ENCODE results near the gene CLP1.

The CLP1 gene

DNA sequence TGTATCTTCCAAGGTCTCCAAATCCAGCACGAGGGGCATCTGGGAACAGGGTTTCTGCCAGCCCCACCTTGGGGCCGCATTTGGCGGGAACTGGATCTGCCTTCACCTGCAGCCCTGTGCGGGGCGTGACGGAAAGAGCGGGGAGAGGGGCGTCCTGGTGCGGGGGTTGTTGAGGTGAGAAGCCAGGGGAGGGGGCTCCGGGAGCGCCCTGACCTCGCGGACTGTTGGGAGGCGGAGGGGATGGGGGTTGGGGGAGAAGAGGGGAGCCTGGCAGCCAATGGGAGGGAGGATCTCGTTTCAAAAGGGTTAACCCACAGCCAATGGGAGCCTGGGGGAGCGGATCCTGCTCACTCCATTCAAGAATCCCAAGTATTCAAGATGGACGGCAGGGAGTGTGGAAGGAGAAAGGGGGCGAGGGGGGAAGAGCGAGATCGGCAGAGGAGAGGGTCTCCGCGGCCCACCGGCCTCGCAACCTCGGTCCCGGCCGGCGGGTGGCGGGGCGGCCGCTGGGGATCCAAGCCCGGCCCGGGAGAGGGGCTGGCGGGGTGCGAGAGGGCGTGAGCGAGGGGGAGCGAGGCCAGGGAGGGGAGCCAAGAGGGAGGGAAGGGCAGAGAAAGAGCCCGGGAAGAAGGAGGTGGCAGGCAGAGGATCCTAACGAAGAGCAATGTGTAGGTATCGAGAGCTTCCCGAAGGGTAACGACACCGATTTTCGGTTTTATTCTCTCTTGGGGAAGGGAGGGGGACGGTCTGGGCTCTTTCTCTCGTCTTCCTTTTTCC is 19.4 kb upstream of the CLP1 start:
- H3K9me3 ChIP-seq (ENCODE audit: control insufficient read depth, insufficient read depth, low read length): no peaks in the 10 kb centered on the region
- H3F3A ChIP-seq (ENCODE audit: control insufficient read depth, insufficient read depth): no peaks in the 10 kb centered on the region
- no peak overlapping the region for H3K27ac ChIP-seq (ENCODE audit: low read depth, low read length)
- H3K4me1 ChIP-seq (ENCODE audit: control insufficient read depth, low read length): no peaks in the 10 kb centered on the region
- H3K36me3 ChIP-seq (ENCODE audit: control insufficient read depth, low read length): no peaks in the 10 kb centered on the region
- TF ChIP-seq EZH2phosphoT487 (IDR thresholded peaks at IDR 0.05; ENCODE audit: borderline replicate concordance, low read length) (no peak), CTCF (IDR thresholded peaks at IDR 0.05; ENCODE audit: low read depth, low read length, poor library complexity, severe bottlenecking) (no peak)
- no peaks in the 10 kb centered on the region for H3K9me2 ChIP-seq (replicated peaks; ENCODE audit: control insufficient read depth, low read length)
- H3K79me2 ChIP-seq (ENCODE audit: control insufficient read depth, low read length): no peaks in the 10 kb centered on the region
- H3K27me3 ChIP-seq (ENCODE audit: control insufficient read depth, low read length): peaks cover 30% of the 10 kb centered on the region
- H4K20me1 ChIP-seq (ENCODE audit: control insufficient read depth, insufficient read depth, low read depth, low read length): no peaks in the 10 kb centered on the region
- H3K4me3 ChIP-seq (ENCODE audit: low read length): no peak overlapping the region
- no peak overlapping the region for H3K4me2 ChIP-seq (ENCODE audit: low read length)

DNA sequence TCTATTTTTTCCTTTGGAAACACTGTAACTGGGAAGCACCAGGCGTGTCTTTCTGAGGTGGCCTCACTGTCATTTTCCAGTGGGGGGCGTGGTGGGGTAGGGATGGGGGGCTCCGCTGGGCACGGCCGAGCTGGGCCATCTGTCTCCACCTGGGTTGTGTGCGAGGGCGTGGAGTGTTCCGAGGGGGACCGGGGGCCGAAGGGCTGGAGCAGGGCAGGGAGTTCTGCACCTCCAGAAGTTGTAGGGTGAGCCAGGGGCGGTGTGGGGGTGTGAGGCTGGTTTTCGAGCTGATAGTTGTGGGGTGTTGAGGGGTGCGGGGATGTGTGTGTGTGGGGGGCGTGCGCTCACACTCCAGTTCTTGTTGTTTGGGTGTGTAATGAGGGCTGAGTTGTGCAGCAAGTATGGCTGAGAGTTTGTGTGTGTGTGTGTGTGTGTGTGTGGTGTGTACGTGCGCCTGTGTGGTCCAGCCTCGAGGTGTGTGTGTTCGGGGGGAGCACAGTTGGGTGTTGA is 18.7 kb upstream of the CLP1 start:
- H3K9me3 ChIP-seq (ENCODE audit: control insufficient read depth, insufficient read depth, low read length): no peaks in the 10 kb centered on the region
- no peaks in the 10 kb centered on the region for H3K4me1 ChIP-seq (ENCODE audit: control insufficient read depth, low read length)
- H3K79me2 ChIP-seq (ENCODE audit: control insufficient read depth, low read length): no peaks in the 10 kb centered on the region
- TF ChIP-seq EZH2phosphoT487 (IDR thresholded peaks at IDR 0.05; ENCODE audit: borderline replicate concordance, low read length) (no peak), CTCF (IDR thresholded peaks at IDR 0.05; ENCODE audit: low read depth, low read length, poor library complexity, severe bottlenecking) (no peak)
- no peak overlapping the region for H3K4me3 ChIP-seq (ENCODE audit: low read length)
- no peak overlapping the region for H3K27ac ChIP-seq (ENCODE audit: low read depth, low read length)
- no peaks in the 10 kb centered on the region for H3K36me3 ChIP-seq (ENCODE audit: control insufficient read depth, low read length)
- H3K9me2 ChIP-seq (replicated peaks; ENCODE audit: control insufficient read depth, low read length): no peaks in the 10 kb centered on the region
- H3K27me3 ChIP-seq (ENCODE audit: control insufficient read depth, low read length): peaks cover 30% of the 10 kb centered on the region
- no peaks in the 10 kb centered on the region for H3F3A ChIP-seq (ENCODE audit: control insufficient read depth, insufficient read depth)
- no peaks in the 10 kb centered on the region for H4K20me1 ChIP-seq (ENCODE audit: control insufficient read depth, insufficient read depth, low read depth, low read length)
- H3K4me2 ChIP-seq (ENCODE audit: low read length): no peak overlapping the region

GRCh38 chr11:57639321-57640067 is 18.1 kb upstream of the CLP1 start:
- no peak overlapping the region for H3K27ac ChIP-seq (ENCODE audit: low read depth, low read length)
- H3K4me3 ChIP-seq (ENCODE audit: low read length): no peak overlapping the region
- H3K4me2 ChIP-seq (ENCODE audit: low read length): no peak overlapping the region
- no peaks in the 10 kb centered on the region for H3K9me2 ChIP-seq (replicated peaks; ENCODE audit: control insufficient read depth, low read length)
- H3K79me2 ChIP-seq (ENCODE audit: control insufficient read depth, low read length): no peaks in the 10 kb centered on the region
- H3K4me1 ChIP-seq (ENCODE audit: control insufficient read depth, low read length): no peaks in the 10 kb centered on the region
- H3K36me3 ChIP-seq (ENCODE audit: control insufficient read depth, low read length): no peaks in the 10 kb centered on the region
- H3F3A ChIP-seq (ENCODE audit: control insufficient read depth, insufficient read depth): no peaks in the 10 kb centered on the region
- H3K27me3 ChIP-seq (ENCODE audit: control insufficient read depth, low read length): peaks cover 28% of the 10 kb centered on the region
- TF ChIP-seq EZH2phosphoT487 (IDR thresholded peaks at IDR 0.05; ENCODE audit: borderline replicate concordance, low read length) (no peak), CTCF (IDR thresholded peaks at IDR 0.05; ENCODE audit: low read depth, low read length, poor library complexity, severe bottlenecking) (no peak)
- H3K9me3 ChIP-seq (ENCODE audit: control insufficient read depth, insufficient read depth, low read length): no peaks in the 10 kb centered on the region
- H4K20me1 ChIP-seq (ENCODE audit: control insufficient read depth, insufficient read depth, low read depth, low read length): no peaks in the 10 kb centered on the region

All from DOHH2 (cell line).